GM19351 (cell line): ENCODE results near the gene MYEOV.

Source experiments
- ATAC-seq: cut with Tn5 transposase; IDR thresholded peaks from one replicate; pipeline ENCODE4 v1.9.1; 2021; ENCODE audit warnings: mild to moderate bottlenecking, moderate library complexity; ENCODE audit not compliant: unreplicated experiment

Gene MYEOV

GRCh38 chr11:69265210-69265609 is 28.7 kb upstream of the MYEOV start:
- ATAC-seq = no peak

DNA sequence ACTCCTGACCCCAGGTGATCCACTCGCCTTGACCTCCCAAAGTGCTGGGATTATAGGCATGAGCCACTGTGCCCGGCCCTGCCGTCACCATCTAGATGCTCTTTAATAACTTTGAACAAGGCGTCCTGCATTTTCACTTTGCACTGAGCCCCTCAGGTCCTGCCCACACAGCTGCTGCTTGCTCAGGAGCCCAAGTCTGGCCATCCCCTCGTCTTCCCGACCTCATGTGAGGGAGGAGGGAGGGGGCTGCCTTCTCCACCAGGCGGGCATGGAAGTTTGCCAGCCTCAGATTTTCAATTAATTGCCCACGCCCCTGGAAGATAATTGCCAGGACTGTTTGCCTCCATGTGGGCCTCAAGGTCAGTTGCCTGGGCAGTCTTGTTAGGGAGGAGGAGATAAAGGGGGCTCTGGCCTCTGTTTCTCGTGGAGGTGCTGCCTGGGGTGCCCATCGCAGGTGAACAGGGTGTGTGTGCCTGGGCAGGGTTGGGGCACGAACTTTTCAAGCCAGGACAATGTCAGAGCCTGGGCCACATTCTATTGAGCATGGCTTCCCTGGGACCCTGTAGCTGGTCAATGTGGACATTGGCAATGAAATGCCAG is 27.9 kb upstream of the MYEOV start:
- no peak for ATAC-seq

DNA sequence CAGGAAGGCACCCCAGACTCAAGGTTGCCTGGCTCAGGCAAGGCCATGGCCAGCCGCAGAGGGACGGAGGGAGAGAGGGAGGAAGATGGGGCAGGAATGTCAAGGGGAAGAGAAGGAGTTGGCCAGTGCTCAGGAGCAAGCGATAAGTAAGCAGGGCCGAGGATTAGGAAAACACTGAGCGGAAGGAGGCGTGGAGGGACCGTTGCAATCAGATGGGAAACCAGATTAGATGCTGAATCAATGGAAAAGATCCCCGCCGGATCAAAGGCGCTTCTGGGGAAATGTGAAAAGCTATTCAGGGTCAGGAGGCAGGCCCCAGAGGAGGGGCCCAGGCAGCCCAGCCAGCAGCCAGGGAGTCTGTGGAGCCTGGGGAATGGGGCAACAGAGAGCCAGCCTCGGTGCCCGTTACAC is 26.6 kb upstream of the MYEOV start:
- no peak for ATAC-seq

DNA sequence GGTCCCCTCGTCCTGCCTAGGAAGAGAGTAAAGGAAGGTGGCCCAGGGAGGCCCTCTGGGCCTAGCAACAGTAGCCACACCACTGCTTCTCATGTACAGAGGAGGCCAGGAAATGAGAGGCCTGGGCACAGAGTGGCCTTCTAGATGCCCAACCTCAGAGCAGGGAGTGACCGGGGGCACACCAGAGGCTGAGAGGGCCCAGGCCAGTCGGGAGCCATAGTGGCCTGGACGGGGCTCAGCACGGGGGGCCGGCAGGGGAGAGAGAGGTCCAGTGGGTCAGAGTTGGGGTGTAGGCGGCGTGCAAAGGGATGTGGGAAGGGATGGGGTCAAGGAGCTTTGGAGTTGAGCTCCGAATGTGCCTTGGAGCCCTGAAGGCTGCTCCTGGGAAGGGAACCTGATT is 25.0 kb upstream of the MYEOV start:
- no peak for ATAC-seq

DNA sequence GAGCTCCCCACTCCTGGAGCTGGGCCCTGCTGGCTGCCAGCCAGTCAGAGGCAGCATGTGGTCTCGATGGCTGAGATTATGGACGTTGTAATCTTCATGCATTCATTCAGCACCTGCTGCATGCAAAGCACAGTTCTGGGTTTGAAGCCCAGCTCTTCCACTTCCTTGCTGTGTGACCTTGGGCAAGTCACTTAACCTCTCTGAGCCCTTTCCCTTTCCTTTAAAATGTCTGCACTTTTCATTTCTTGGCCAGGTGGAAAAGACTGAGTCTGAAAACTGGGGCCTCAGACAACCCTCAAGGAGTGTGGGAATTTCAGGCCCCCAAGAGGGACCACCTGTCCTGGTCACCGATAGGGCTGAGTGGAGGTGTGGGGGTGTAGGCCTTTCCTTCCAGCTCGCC is 24.6 kb upstream of the MYEOV start:
- ATAC-seq = no peak

DNA sequence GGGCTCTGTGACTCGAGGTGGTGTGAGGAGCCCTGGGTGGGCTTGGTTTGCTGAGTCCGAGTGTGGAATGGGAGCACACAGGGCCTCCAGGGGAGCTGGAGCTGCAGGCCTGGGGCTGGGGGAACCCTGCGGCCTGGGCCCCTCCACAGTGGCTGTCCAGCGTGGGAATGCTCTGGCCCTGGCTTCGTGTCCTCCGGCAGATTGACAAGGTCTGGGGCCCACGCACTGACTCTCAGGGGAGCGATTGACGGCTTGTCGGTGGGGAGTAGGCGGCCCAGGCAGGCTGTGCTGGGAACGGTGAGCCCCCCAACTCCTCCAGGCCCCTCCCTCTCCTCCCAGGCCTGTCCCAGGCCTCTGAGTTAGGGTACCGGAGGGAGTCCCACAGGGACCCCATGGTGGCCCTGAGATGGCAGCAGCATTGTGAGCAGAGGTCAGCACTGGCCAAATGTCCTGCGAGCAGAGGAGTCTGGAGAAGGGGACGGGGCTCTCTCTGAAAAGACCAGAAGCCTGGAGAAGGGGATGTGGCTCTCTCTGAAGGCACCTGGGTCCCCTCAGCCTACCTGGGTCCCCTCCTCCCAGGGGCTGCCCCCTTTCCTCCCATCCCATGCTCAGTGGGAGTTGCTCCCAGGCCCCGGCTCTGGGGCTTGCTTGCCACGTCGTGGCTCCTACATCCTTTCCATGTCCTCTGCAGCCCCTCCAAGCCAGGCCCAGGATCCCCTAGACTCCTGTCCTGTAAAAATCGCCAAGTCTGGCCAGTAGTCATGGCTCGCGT is 23.8 kb upstream of the MYEOV start:
- ATAC-seq = no peak

GRCh38 chr11:69270941-69271340 is 23.0 kb upstream of the MYEOV start:
- no peak for ATAC-seq

- no peak for ATAC-seq
These were observed 21.9 kb upstream of the MYEOV start for GRCh38 chr11:69272055-69272454.

GRCh38 chr11:69272831-69273485 is 21.0 kb upstream of the MYEOV start:
- no peak for ATAC-seq

DNA sequence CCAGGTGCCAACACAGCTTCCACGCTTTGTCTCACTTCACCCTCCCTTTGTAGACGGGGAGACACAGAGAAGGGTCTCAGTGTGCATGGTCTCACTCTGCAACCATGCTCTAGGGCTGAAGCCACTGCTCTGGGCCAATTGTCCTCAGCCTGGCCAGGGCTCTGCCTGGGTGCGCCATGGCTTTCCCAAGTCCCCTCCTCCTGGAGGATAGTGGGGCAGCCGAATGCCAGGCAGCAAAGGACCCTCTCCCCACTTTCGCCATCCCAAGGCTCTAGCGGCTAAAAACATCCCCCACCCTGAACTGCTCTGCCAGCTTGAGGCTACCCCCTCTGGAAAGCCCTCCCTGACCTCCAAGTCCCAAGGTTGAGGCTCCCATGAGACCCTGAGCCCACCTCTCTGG is 20.4 kb upstream of the MYEOV start:
- no peak for ATAC-seq

GRCh38 chr11:69274531-69275016 is 19.4 kb upstream of the MYEOV start:
- ATAC-seq = no peak

GRCh38 chr11:69275178-69275577 is 18.8 kb upstream of the MYEOV start:
- no peak for ATAC-seq

DNA sequence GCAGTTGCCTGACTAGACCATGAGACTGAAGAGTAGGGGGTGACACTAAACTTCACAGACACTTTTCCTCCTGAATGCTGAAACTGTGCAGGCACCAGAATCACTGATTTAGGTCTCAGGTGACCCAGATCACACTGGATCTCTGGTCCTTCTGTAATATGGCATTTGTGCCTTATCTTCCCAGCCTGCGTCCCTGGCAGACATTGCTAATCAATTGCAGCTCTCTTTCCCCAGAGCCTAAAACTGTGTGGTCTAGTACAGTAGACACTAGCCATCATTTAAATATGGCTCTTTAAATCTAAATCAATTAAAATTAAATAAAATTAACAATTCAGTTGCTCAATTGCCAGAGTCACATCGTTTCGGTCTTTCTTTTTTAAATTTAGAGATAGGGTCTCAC is 17.8 kb upstream of the MYEOV start:
- no peak for ATAC-seq

- no peak for ATAC-seq
These were observed 16.7 kb upstream of the MYEOV start for GRCh38 chr11:69277074-69277809.

DNA sequence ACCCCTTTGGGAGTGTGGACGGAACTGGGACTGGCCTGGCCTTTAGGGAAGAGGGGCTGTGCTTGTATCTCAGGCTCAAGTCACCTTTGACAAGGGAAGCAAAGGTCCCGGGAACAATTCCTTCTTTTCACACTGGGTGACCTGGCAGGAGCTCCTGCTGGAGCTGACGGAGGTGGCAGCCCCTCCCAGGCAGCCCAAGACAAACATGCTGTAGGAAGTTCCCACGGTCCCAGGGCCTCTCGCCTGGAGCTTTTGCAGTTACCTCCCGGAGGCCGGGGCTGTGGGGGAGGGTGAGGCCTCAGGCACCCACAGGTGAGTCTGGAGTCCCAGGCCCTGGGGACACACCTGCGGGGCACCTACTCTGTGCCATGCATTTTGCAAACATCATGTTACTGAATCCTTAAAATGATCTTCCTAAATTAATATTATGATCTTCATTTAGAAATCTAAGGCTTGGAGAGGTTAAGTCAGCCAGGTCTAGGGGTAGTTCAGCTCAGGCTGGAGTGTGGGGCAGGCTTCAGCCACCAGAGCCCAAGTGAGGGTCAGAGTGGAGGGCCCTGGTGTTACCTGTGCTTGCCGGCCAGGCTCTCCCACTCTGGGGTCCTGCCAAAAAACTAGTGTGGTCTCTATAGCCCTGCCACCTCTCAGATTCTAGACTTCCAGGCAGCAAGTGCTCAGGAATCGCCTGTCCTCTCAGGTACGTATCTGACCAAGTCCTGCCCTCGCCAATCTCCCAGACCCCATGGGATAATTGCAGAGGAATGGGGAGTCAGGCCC is 15.7 kb upstream of the MYEOV start:
- no peak for ATAC-seq

DNA sequence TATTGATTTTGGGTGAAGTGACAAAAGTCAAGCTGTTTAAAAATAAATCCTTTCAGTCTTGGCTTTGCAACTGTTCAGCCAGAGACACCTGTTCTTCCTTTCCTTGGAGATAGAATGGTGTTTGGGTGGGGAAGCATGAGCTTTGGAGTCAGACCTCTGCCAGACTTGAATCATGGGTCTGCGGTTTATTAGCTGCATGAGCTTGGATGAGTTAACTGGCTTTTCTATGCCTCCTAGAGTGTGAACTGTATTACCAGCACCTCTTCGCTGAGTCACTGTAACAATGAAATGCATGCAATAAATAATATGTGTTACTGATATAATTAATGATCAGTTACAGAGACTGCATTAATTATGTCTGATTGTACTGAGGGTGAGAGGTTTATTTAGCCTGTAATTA is 13.5 kb upstream of the MYEOV start:
- ATAC-seq = no peak

GRCh38 chr11:69280994-69281393 is 13.0 kb upstream of the MYEOV start:
- no peak for ATAC-seq

DNA sequence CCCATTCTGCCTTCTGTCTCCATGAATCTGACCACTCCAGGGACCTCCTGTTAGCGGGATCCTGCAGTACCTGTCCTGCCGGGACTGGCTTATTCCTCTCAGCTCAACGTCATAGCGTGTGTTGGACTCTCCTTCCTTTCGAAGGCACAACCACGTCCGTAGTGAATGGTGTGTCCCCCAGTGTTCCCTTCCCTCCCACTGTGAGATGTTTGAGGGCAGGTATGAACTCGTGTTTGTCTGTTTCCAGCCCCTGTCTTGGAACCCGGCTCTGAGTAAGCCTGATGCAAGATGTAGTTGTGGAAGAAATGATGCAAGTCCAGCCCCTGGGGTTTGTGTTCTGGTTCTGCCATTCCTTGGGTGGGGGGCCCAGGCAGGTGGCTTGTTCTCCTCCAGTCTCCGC is 10.5 kb upstream of the MYEOV start:
- ATAC-seq = no peak

GRCh38 chr11:69284081-69284511 is 9.9 kb upstream of the MYEOV start:
- ATAC-seq = no peak

DNA sequence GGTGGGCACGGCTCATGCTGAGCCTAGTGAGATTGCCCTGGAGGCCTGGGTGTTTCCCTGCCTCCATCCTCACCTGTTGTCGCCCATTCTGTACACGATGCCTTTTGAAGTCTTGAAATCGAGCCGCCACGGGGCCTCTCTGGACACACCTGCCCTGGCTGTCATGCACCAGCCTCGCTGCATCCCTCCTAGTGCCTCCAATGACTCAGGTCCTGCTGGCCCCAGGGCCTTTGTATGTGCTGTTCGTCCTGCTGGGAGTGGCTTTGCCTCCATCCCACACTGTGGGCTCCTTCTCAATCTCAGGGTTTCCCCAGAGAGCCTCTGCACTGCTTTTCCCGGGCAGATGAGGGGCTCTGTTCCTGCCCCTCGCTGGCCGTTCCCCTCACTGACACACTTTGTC is 8.9 kb upstream of the MYEOV start:
- no peak for ATAC-seq

- ATAC-seq = no peak
These were observed 8.2 kb upstream of the MYEOV start for GRCh38 chr11:69285766-69286165.
